HCT116 (cell line): ENCODE results near the gene EIF4A3. TPM values are rescaled to one million over a fixed set of nuclear protein-coding genes. Genes with fewer than 3 reads are reported as not detected.

Source experiments
- ATAC-seq: fragments of 200-7000 bp; cut with Tn5 transposase; 2 replicates; pipeline ENCODE4 v1.9.1; 2020; ENCODE audit warnings: mild to moderate bottlenecking, moderate library complexity
- BruUV-seq: library from RNA; stranded (reverse); fragments of 400-500 nt; replicated peaks from 2 replicates; lab custom pipeline; 2021; lab: Mats Ljungman, UMichigan
- CTCF ChIA-PET: fragments of 300-600 bp; sonication (Branson Sonifier 250); formaldehyde crosslinking; loops from one replicate; lab custom pipeline; 2021; ENCODE audit warnings: antibody characterized with exemption; lab: Charles Lee
- POLR2A ChIA-PET: fragments of 300-600, 350-600 bp; sonication (Branson Sonifier 250); formaldehyde crosslinking; loops from one replicate; lab custom pipeline; 2021; ENCODE audit warnings: antibody characterized with exemption; lab: Charles Lee
- RAD21 ChIA-PET, 2 experiments: fragments of 300-600 bp; sonication (Branson Sonifier 250); formaldehyde crosslinking; loops; one replicate each; lab custom pipeline; 2023; ENCODE audit warnings: low total read pairs in 2 of 2; ENCODE audit not compliant: uncharacterized antibody in 2 of 2, unreplicated experiment in 2 of 2, low non-redundant PET in 1 of 2; lab: Charles Lee
- DNase-seq: peaks from one replicate; pipeline ENCODE4 v3.0.0-alpha.2; 2010; ENCODE audit warnings: low read depth, low spot score
- H2AFZ ChIP-seq: fragments of 200-600 bp; shearing (Covaris generic), sonication (generic); 2 replicates; pipeline ENCODE4 v1.6.1; 2017; ENCODE audit warnings: low read depth, mixed run types, mixed read lengths, antibody characterized with exemption, low read length; ENCODE audit not compliant: poor library complexity, severe bottlenecking
- H3K27ac ChIP-seq: 2 replicates; pipeline ENCODE4 v1.5.1; 2012; ENCODE audit warnings: low read depth, low read length
- H3K27me3 ChIP-seq: fragments of 200-600 bp; sonication (generic); 2 replicates; pipeline ENCODE4 v1.6.1; 2016; ENCODE audit warnings: mixed run types, low read length, mixed read lengths; ENCODE audit not compliant: insufficient read depth
- H3K36me3 ChIP-seq, 2 experiments: fragments of 200-500 bp in 1 of 2; fragments of 200-600 bp in 1 of 2; sonication (Bioruptor generic) in 1 of 2; sonication (generic) in 1 of 2; 2 replicates each; pipeline versions ENCODE4 v1.5.1 to v1.6.1; 2014 to 2016; ENCODE audit warnings: low read length in 2 of 2, inconsistent platforms in 1 of 2, mixed read lengths in 1 of 2, mixed run types in 1 of 2; ENCODE audit not compliant: insufficient read depth in 2 of 2, control insufficient read depth in 1 of 2
- H3K4me1 ChIP-seq, 2 experiments: fragments of 200-600 bp in 1 of 2; sonication (generic) in 1 of 2; 2 replicates each; pipeline versions ENCODE4 v1.5.1 to v1.6.1; 2012 to 2017; ENCODE audit warnings: low read length in 2 of 2, inconsistent platforms in 1 of 2, mild to moderate bottlenecking in 1 of 2, mixed read lengths in 1 of 2, mixed run types in 1 of 2, moderate library complexity in 1 of 2; ENCODE audit not compliant: insufficient read depth in 2 of 2, control insufficient read depth in 1 of 2
- H3K4me2 ChIP-seq: fragments of 200-600 bp; sonication (generic); 2 replicates; pipeline ENCODE4 v1.6.1; 2017; ENCODE audit warnings: mixed run types, low read length, mixed read lengths
- H3K4me3 ChIP-seq, 2 experiments: fragments of 200-600 bp in 1 of 2; sonication (generic) in 1 of 2; replicated peaks in 1 of 2; 2 replicates each; pipeline ENCODE4 v1.5.1; 2011 to 2016; ENCODE audit warnings: low read length in 2 of 2, control low read depth in 1 of 2, low read depth in 1 of 2, mild to moderate bottlenecking in 1 of 2, mixed read lengths in 1 of 2, mixed run types in 1 of 2
- H3K79me2 ChIP-seq: fragments of 200-600 bp; sonication (generic); 2 replicates; pipeline ENCODE4 v1.6.1; 2017; ENCODE audit warnings: mild to moderate bottlenecking, mixed run types, low read length, moderate library complexity, mixed read lengths; ENCODE audit not compliant: insufficient read depth
- H3K9ac ChIP-seq: fragments of 200-600 bp; sonication (generic); 2 replicates; pipeline ENCODE4 v1.6.1; 2016; ENCODE audit warnings: low read length, mixed read lengths
- H3K9me2 ChIP-seq: fragments of 200-600 bp; sonication (generic), shearing (Covaris generic); 2 replicates; pipeline ENCODE4 v1.6.1; 2017; ENCODE audit warnings: mixed run types, mild to moderate bottlenecking, moderate library complexity; ENCODE audit not compliant: insufficient read depth
- H3K9me3 ChIP-seq, 2 experiments: fragments of 200-500 bp in 1 of 2; fragments of 200-600 bp in 1 of 2; sonication (Bioruptor generic) in 1 of 2; sonication (generic) in 1 of 2; 2 replicates each; pipeline ENCODE4 v1.6.1; 2014 to 2017; ENCODE audit warnings: low read length in 2 of 2, mixed read lengths in 2 of 2, inconsistent platforms in 1 of 2, low read depth in 1 of 2, mild to moderate bottlenecking in 1 of 2, mixed run types in 1 of 2, moderate library complexity in 1 of 2; ENCODE audit not compliant: control insufficient read depth in 1 of 2, insufficient read depth in 1 of 2
- H4K20me1 ChIP-seq: fragments of 200-600 bp; sonication (generic), shearing (Covaris generic); 2 replicates; pipeline ENCODE4 v1.6.1; 2017; ENCODE audit warnings: mixed run types, mild to moderate bottlenecking, moderate library complexity; ENCODE audit not compliant: insufficient read depth
- CBX3 ChIP-seq: IDR thresholded peaks from 2 replicates; pipeline ENCODE4 v1.6.1; 2012; ENCODE audit warnings: low read depth
- CEBPB ChIP-seq: IDR thresholded peaks from 2 replicates; pipeline ENCODE4 v1.6.1; 2012; ENCODE audit warnings: low read depth
- EGR1 ChIP-seq: IDR thresholded peaks from 2 replicates; pipeline ENCODE4 v1.6.1; 2012; ENCODE audit warnings: low read depth
- ELF1 ChIP-seq: IDR thresholded peaks from 2 replicates; pipeline ENCODE4 v1.6.1; 2012; ENCODE audit warnings: low read depth, borderline replicate concordance
- EZH2phosphoT487 ChIP-seq: fragments of 200-600 bp; IDR thresholded peaks from 2 replicates; pipeline ENCODE4 v1.6.1; 2018; ENCODE audit warnings: antibody characterized with exemption, borderline replicate concordance
- FOSL1 ChIP-seq: IDR thresholded peaks from 2 replicates; pipeline ENCODE4 v1.6.1; 2012; ENCODE audit warnings: low read depth
- JUND ChIP-seq: IDR thresholded peaks from 2 replicates; pipeline ENCODE4 v1.6.1; 2012
- POLR2A ChIP-seq: IDR thresholded peaks from 2 replicates; pipeline ENCODE4 v1.7.0; 2011; ENCODE audit warnings: borderline replicate concordance; ENCODE audit not compliant: insufficient read depth, insufficient read length; ENCODE audit errors: extremely low read depth
- RAD21 ChIP-seq: IDR thresholded peaks from 2 replicates; pipeline ENCODE4 v1.6.1; 2012; ENCODE audit warnings: low read depth, mild to moderate bottlenecking
- SIN3A ChIP-seq: IDR thresholded peaks from 2 replicates; pipeline ENCODE4 v1.6.1; 2012; ENCODE audit warnings: low read depth
- SRF ChIP-seq: IDR thresholded peaks from 2 replicates; pipeline ENCODE4 v1.6.1; 2012; ENCODE audit warnings: low read depth
- TCF7L2 ChIP-seq: IDR thresholded peaks from 2 replicates; pipeline ENCODE4 v1.7.0; 2011; ENCODE audit warnings: borderline replicate concordance, inconsistent platforms; ENCODE audit not compliant: insufficient read depth, insufficient read length; ENCODE audit errors: extremely low read depth
- YY1 ChIP-seq: IDR thresholded peaks from 2 replicates; pipeline ENCODE4 v1.6.1; 2011; ENCODE audit warnings: low read length, low read depth, moderate library complexity, mild to moderate bottlenecking; ENCODE audit not compliant: insufficient replicate concordance; ENCODE audit errors: extremely low read depth
- ZFX ChIP-seq: fragments of 450-650 bp; IDR thresholded peaks from 2 replicates; pipeline ENCODE4 v1.6.1; 2017
- ZNF274 ChIP-seq: fragments of 200-500 bp; sonication (Bioruptor generic); IDR thresholded peaks from 2 replicates; pipeline ENCODE4 v1.6.1; 2014; ENCODE audit warnings: mild to moderate bottlenecking, low read depth, low read length, inconsistent platforms
- intact Hi-C: fragments of 100-400 bp; cut with micrococcal nuclease; formaldehyde crosslinking; loops from 2 replicates; pipeline ENCODE4 v1.10.0; 2022
- total RNA-seq: library from RNA; stranded (reverse); gene quantifications from one replicate; pipeline ENCODE4 v1.2.1, GENCODE V29; 2021; ENCODE audit not compliant: unreplicated experiment
- TF ChIP-seq, protein P1 (sequence below): IDR thresholded peaks from 2 replicates; pipeline ENCODE4 v1.6.1; 2011; ENCODE audit warnings: mild to moderate bottlenecking, low read length, moderate library complexity; ENCODE audit not compliant: insufficient replicate concordance; ENCODE audit errors: extremely low read depth
- TF ChIP-seq, protein P2 (sequence below), 3 experiments: fragments of 200-600 bp in 1 of 3; sonication (generic) in 1 of 3; IDR thresholded peaks in 2 of 3; conservative IDR thresholded peaks in 1 of 3; 2 replicates each; pipeline ENCODE4 v1.5.1; 2012 to 2017; ENCODE audit warnings: low read depth in 2 of 3, low read length in 2 of 3, antibody characterized with exemption in 1 of 3, borderline replicate concordance in 1 of 3, control low read depth in 1 of 3, mild to moderate bottlenecking in 1 of 3, mixed read lengths in 1 of 3, mixed run types in 1 of 3, moderate library complexity in 1 of 3; ENCODE audit not compliant: insufficient read depth in 1 of 3
- TF ChIP-seq, protein P3 (sequence below): IDR thresholded peaks from 2 replicates; pipeline ENCODE4 v1.6.1; 2012
- TF ChIP-seq, protein P4 (sequence below): IDR thresholded peaks from 2 replicates; pipeline ENCODE4 v1.6.1; 2012

Gene EIF4A3
- total RNA-seq, 1 experiment from 2014 or later = 248 TPM

DNA sequence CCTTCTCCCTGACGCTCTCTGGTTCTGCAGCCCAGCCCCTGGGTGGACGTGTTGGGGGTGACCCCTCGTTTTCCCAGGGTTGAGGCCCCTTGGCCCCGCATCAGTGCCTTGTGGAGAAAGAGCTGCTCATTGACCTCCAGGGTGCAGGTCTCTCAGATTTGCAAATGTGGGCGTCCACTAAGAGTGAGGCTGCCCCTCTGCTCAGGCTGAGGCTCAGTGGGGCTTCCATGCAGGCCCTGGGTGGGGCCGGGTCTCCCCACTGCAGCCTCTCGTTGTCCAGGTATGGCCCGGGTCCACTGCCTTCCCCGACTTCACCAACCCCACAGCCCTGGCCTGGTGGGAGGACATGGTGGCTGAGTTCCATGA is 36.5 kb downstream of the EIF4A3 start (continued):
- no peak for TF ChIP-seq CBX3

DNA sequence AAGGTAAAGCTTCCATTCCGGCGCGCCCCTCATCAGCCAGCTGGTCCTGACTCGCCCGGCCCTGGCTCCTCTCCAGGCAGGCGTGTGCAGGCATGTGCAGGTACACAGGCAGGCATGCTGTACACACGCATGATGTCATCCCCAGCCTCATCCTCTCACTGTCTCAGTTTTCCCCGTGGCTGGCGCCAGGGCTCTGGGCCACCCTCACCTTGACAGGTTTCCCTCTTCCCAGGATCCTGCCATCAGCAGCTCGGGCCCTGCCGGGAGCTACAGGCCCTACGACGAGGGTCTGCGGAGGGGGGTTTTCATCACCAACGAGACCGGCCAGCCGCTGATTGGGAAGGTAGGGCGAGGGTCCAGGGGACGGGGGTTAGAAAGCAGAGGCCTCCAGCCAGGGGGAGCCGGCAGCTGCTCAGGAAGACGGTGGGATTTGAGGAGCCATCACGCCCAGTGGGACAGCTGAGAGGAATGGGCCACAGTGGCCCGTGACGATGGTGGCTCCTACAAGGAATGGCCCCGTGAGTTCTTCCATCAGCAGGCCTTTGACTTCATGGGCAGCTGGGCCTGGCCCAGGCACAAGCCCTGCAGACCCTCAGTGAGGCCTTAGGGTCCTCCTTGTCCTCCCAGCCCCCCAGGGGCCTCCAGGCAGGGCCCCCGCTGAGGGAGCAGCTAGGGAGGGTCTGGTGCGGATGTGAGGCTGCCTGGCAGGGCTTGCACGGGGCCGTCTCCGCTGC is 37.0 kb downstream of the EIF4A3 start:
- ChIA-PET POLR2A (no interaction called here), CTCF (interaction anchor here (1.1 kb wide), 1 partner anchor 8 kb away, joined by 4 read pairs; the partner anchor contains the start of gene GAA)
- H3K36me3 ChIP-seq = peaks cover 0 to 9% of the 10 kb centered on the region in 2 experiments; a peak in 2 of 4 replicates
- H3K79me2 ChIP-seq = no peaks in the 10 kb centered on the region
- no peaks in the 10 kb centered on the region for H3K9me3 ChIP-seq
- no peaks in the 10 kb centered on the region for H3K27me3 ChIP-seq
- H3K9me2 ChIP-seq = no peaks in the 10 kb centered on the region
- no peak for ATAC-seq
- no peak overlapping the region for H3K27ac ChIP-seq
- H3K9ac ChIP-seq = no peak overlapping the region
- intact Hi-C loops = no loop called here
- no peak overlapping the region for H2AFZ ChIP-seq
- TF ChIP-seq CEBPB (no peak), RAD21 (no peak), EGR1 (no peak), POLR2A (no peak), ZNF274 (no peak), TCF7L2 (no peak), JUND (no peak), YY1 (no peak), ELF1 (no peak), FOSL1 (no peak), SRF (no peak), SIN3A (no peak), ZFX (no peak), EZH2phosphoT487 (no peak), CBX3 (no peak)
- TF ChIP-seq, protein P1, sequence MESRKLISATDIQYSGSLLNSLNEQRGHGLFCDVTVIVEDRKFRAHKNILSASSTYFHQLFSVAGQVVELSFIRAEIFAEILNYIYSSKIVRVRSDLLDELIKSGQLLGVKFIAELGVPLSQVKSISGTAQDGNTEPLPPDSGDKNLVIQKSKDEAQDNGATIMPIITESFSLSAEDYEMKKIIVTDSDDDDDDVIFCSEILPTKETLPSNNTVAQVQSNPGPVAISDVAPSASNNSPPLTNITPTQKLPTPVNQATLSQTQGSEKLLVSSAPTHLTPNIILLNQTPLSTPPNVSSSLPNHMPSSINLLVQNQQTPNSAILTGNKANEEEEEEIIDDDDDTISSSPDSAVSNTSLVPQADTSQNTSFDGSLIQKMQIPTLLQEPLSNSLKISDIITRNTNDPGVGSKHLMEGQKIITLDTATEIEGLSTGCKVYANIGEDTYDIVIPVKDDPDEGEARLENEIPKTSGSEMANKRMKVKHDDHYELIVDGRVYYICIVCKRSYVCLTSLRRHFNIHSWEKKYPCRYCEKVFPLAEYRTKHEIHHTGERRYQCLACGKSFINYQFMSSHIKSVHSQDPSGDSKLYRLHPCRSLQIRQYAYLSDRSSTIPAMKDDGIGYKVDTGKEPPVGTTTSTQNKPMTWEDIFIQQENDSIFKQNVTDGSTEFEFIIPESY = no peak
- TF ChIP-seq, protein P2, sequence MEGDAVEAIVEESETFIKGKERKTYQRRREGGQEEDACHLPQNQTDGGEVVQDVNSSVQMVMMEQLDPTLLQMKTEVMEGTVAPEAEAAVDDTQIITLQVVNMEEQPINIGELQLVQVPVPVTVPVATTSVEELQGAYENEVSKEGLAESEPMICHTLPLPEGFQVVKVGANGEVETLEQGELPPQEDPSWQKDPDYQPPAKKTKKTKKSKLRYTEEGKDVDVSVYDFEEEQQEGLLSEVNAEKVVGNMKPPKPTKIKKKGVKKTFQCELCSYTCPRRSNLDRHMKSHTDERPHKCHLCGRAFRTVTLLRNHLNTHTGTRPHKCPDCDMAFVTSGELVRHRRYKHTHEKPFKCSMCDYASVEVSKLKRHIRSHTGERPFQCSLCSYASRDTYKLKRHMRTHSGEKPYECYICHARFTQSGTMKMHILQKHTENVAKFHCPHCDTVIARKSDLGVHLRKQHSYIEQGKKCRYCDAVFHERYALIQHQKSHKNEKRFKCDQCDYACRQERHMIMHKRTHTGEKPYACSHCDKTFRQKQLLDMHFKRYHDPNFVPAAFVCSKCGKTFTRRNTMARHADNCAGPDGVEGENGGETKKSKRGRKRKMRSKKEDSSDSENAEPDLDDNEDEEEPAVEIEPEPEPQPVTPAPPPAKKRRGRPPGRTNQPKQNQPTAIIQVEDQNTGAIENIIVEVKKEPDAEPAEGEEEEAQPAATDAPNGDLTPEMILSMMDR (IDR thresholded peaks at IDR 0.05 in 2 of 3, conservative IDR thresholded peaks at IDR 0.05 in 1 of 3; ENCODE audit: borderline replicate concordance in 1 of 3, insufficient read depth in 1 of 3, low read depth in 2 of 3, low read length in 2 of 3) = no peak
- TF ChIP-seq, protein P3, sequence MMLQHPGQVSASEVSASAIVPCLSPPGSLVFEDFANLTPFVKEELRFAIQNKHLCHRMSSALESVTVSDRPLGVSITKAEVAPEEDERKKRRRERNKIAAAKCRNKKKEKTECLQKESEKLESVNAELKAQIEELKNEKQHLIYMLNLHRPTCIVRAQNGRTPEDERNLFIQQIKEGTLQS = no peak
- TF ChIP-seq, protein P4, sequence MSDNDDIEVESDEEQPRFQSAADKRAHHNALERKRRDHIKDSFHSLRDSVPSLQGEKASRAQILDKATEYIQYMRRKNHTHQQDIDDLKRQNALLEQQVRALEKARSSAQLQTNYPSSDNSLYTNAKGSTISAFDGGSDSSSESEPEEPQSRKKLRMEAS = no peak
- TF ChIP-seq, all 23 proteins: peak for 0
- no TSS peak for BruUV-seq
- peaks cover 0 to under 1% of the 10 kb centered on the region in 2 experiments; a peak in 2 of 4 replicates for H3K4me1 ChIP-seq
- RAD21 ChIA-PET = no interaction called here
- no peaks in the 10 kb centered on the region for H4K20me1 ChIP-seq
- H3K4me3 ChIP-seq = no peak overlapping the region
- H3K4me2 ChIP-seq = no peak overlapping the region
- DNase-seq = no peak
